Measurements from ENCODE around the gene GOLGA6C. TPM values are rescaled to one million over a fixed set of nuclear protein-coding genes. Genes with fewer than 3 reads are reported as not detected.
"Not testable (repeated sequence)": the region's sequence is repeated elsewhere in the genome, so short reads cannot be mapped to it uniquely, and the experiment has no call there.

Gene GOLGA6C
- total RNA-seq, 1 donor from 2014 or later: not detected

DNA sequence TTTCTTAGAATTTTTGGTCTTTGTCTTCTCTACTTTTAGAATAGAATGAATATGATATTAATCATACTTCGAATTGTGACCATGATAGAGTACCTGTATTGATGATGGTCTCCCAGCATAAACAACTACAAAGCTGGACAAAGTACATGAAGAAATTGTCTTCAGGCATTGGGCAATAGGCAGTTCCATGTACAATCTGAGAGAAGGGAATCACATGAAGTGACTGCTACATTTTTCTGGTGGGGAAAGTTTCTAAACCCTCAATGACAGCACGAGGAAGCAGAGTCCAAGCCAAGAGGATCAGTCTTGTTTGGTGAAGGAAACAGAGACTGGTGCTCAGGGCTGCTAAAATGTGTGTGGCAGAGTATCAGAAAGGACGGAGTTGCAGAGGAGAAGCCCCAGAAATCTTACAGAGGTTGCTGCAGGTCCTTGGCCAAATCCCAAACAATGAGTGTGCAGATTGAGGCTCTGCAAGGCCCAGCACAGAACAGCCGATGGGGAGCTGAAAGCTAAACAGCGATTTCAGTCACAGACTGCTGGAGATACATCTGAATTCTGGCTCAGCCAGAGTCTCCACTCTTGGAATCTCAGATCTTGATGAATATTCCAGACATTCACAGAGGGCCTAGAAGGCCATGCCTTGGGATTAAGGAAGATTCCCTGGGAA is 61.2 kb downstream of the GOLGA6C start:
- not testable (repeated sequence) for DNase-seq

Small RNAs within 50 kb of the gene (small RNA-seq; reads per million reads assigned to genes)
- gene AC068338.1: not detected
- gene RN7SL327P: not detected
- gene RN7SL489P: not detected

Other genes starting within 250 kb of the GOLGA6C start
- gene PPCDC, start 234.7 kb upstream of the GOLGA6C start, total RNA-seq: 7.2 TPM
- 0.31 TPM for gene C15orf39, start 56.5 kb upstream of the GOLGA6C start, total RNA-seq
- not detected for gene GOLGA6D, start 24.5 kb downstream of the GOLGA6C start, total RNA-seq
- 17.5 TPM for gene COMMD4, start 77.7 kb downstream of the GOLGA6C start, total RNA-seq
- gene NEIL1, start 88.7 kb downstream of the GOLGA6C start, total RNA-seq: 26.2 TPM
- 70.3 TPM for gene MAN2C1, start 110.3 kb downstream of the GOLGA6C start, total RNA-seq
- gene SIN3A, start 193.4 kb downstream of the GOLGA6C start, total RNA-seq: 34.8 TPM

Measured in occipital lobe (tissue), 3 donors.